A549 treated with DMSO at 1 μM for 4 hours (cell line): ENCODE results near the gene FRY. TPM values are rescaled to one million over a fixed set of nuclear protein-coding genes. Genes with fewer than 3 reads are reported as not detected.

Experiments used
- total RNA-seq: library from RNA; stranded (reverse); fragments of 200-300 nt; extraction: Qiagen RNA extraction; gene quantifications from 5 replicates; pipeline ENCODE4 v1.2.3, GENCODE V29; 2022; ENCODE audit warnings: low read depth

Gene FRY
- 0.01 to 0.21 TPM (median 0.04 TPM) in 4 of 5 replicates, not detected in the other for total RNA-seq

GRCh38 chr13:32031025-32031814 lies at the start of gene FRY:
FRY (plus strand) TSS chr13:32031774; CDS start chr13:32031796, 22 bp downstream.

GRCh38 chr13:32315238-32316027 lies 283.9 kb downstream of the FRY start, which contains the start of the genes BRCA2 and ZAR1L:
BRCA2 (plus strand) TSS chr13:32315508; CDS start chr13:32316461, 953 bp downstream.
ZAR1L (minus strand) TSS chr13:32315363; CDS start chr13:32311925, 3,438 bp downstream.

